Fibroblast of lung (primary cell): Measurements from ENCODE around the gene SAG. TPM values are rescaled to one million over a fixed set of nuclear protein-coding genes. Genes with fewer than 3 reads are reported as not detected.

Experiments
- DNase-seq, 2 donors: peaks; one replicate each; pipeline versions ENCODE4 v3.0.0 to v3.0.0-alpha.2; 2010; ENCODE audit warnings: low read depth in 2 of 2
- H2AFZ ChIP-seq: 2 replicates; pipeline ENCODE4 v1.5.1; 2012; ENCODE audit warnings: low read length, control low read depth, inconsistent platforms
- H3K27ac ChIP-seq: 2 replicates; pipeline ENCODE4 v1.5.1; 2011; ENCODE audit warnings: low read length, control low read depth; ENCODE audit not compliant: insufficient read depth
- H3K27me3 ChIP-seq: 2 replicates; pipeline ENCODE4 v1.5.1; 2011; ENCODE audit warnings: mild to moderate bottlenecking, low read length; ENCODE audit not compliant: control insufficient read depth, insufficient read depth
- H3K36me3 ChIP-seq: 2 replicates; pipeline ENCODE4 v1.5.1; 2011; ENCODE audit warnings: low read length; ENCODE audit not compliant: control insufficient read depth, insufficient read depth
- H3K4me1 ChIP-seq: 2 replicates; pipeline ENCODE4 v1.5.1; 2011; ENCODE audit warnings: low read length; ENCODE audit not compliant: control insufficient read depth, insufficient read depth; ENCODE audit errors: extremely low read depth
- H3K4me2 ChIP-seq: 2 replicates; pipeline ENCODE4 v1.5.1; 2011; ENCODE audit warnings: low read length, control low read depth; ENCODE audit not compliant: insufficient read depth; ENCODE audit errors: extremely low read depth
- H3K4me3 ChIP-seq, 4 experiments: fragments of 200-600 bp in 1 of 4; sonication (generic) in 1 of 4; replicated peaks in 1 of 4; 2 replicates each; pipeline ENCODE4 v1.5.1; 2011 to 2016; ENCODE audit warnings: low read length in 4 of 4, low read depth in 3 of 4, mild to moderate bottlenecking in 3 of 4, control low read depth in 2 of 4, inconsistent platforms in 1 of 4, mixed read lengths in 1 of 4; ENCODE audit not compliant: insufficient read depth in 1 of 4; ENCODE audit errors: control extremely low read depth in 1 of 4
- H3K79me2 ChIP-seq: 2 replicates; pipeline ENCODE4 v1.5.1; 2012; ENCODE audit warnings: mild to moderate bottlenecking, low read length, inconsistent platforms; ENCODE audit not compliant: control insufficient read depth, insufficient read depth
- H3K9ac ChIP-seq: 2 replicates; pipeline ENCODE4 v1.5.1; 2011; ENCODE audit warnings: mild to moderate bottlenecking, low read length, control low read depth; ENCODE audit not compliant: insufficient read depth
- H3K9me3 ChIP-seq: 2 replicates; pipeline ENCODE4 v1.5.1; 2012; ENCODE audit warnings: low read depth, low read length; ENCODE audit not compliant: control insufficient read depth, insufficient read depth
- H4K20me1 ChIP-seq: 2 replicates; pipeline ENCODE4 v1.5.1; 2011; ENCODE audit warnings: low read length; ENCODE audit not compliant: control insufficient read depth, insufficient read depth; ENCODE audit errors: extremely low read depth
- EZH2 ChIP-seq: IDR thresholded peaks from 2 replicates; pipeline ENCODE4 v1.5.1; 2012; ENCODE audit warnings: low read length, control low read depth, mild to moderate bottlenecking; ENCODE audit errors: missing control alignments
- polyA plus RNA-seq, 2 donors: library from polyadenylated mRNA; depleted of rRNA in 1 of 2; stranded (reverse) in 1 of 2; unstranded in 1 of 2; fragments of >200 nt; gene quantifications; 2 replicates each; pipeline ENCODE4 v1.2.1, GENCODE V29; 2011 to 2012; ENCODE audit warnings: missing spikeins in 1 of 2
- total RNA-seq: library from RNA; depleted of rRNA; stranded (reverse); fragments of >200 nt; gene quantifications from 2 replicates; pipeline ENCODE4 v1.2.1, GENCODE V29; 2014
- TF ChIP-seq, protein P1 (sequence below), 2 donors: IDR thresholded peaks in 1 of 2; conservative IDR thresholded peaks in 1 of 2; 1 replicate in 1 of 2; 2 replicates in 1 of 2; pipeline ENCODE4 v1.5.1; 2011 to 2012; ENCODE audit warnings: low read length in 2 of 2, control low read depth in 1 of 2, inconsistent platforms in 1 of 2, low read depth in 1 of 2, mild to moderate bottlenecking in 1 of 2

The SAG gene
- total and polyA plus RNA-seq, 2 donors (not counting 1 experiment from before 2014, with no cell fraction given) = not detected

DNA sequence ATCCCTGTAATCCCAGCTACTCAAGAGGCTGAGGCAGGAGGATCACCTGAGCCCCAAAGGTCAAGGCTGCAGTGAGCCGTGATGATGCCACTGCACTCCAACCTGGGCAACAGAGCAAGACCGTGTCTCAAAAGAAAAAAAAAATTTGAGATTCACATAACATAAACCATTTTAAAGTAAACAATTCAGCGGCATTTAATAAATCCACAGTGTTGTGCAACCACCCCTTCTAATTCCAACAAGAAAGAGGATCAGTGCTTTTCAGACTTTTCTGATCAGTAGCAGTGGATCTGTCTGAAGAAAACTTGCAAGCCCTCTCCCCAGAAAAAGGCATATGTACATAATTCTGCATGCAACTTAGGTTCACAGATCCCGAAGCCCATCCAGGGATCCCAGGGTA, 7.2 kb upstream of the SAG start:
- Histone ChIP-seq H2AFZ (no peak overlapping the region), H3K9me3 (no peaks in the 10 kb centered on the region), H3K4me2 (no peak overlapping the region), H3K36me3 (peaks cover 3% of the 10 kb centered on the region), H4K20me1 (no peaks in the 10 kb centered on the region), H3K27me3 (no peaks in the 10 kb centered on the region), H3K4me3 (no peak overlapping the region), H3K9ac (no peak overlapping the region), H3K4me1 (no peaks in the 10 kb centered on the region), H3K79me2 (no peaks in the 10 kb centered on the region), H3K27ac (no peak overlapping the region)
- DNase-seq = peak in 1 of 2 donors; percentile 58
- TF ChIP-seq, protein P1, sequence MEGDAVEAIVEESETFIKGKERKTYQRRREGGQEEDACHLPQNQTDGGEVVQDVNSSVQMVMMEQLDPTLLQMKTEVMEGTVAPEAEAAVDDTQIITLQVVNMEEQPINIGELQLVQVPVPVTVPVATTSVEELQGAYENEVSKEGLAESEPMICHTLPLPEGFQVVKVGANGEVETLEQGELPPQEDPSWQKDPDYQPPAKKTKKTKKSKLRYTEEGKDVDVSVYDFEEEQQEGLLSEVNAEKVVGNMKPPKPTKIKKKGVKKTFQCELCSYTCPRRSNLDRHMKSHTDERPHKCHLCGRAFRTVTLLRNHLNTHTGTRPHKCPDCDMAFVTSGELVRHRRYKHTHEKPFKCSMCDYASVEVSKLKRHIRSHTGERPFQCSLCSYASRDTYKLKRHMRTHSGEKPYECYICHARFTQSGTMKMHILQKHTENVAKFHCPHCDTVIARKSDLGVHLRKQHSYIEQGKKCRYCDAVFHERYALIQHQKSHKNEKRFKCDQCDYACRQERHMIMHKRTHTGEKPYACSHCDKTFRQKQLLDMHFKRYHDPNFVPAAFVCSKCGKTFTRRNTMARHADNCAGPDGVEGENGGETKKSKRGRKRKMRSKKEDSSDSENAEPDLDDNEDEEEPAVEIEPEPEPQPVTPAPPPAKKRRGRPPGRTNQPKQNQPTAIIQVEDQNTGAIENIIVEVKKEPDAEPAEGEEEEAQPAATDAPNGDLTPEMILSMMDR (conservative IDR thresholded peaks at IDR 0.05 in 1 of 2, IDR thresholded peaks at IDR 0.05 in 1 of 2; ENCODE audit: low read depth in 1 of 2, low read length in 2 of 2) = no peak
- TF ChIP-seq EZH2 = no peak

- H3K79me2 ChIP-seq = no peaks in the 10 kb centered on the region
- no peaks in the 10 kb centered on the region for H4K20me1 ChIP-seq
- H3K27ac ChIP-seq = no peak overlapping the region
- H3K27me3 ChIP-seq = no peaks in the 10 kb centered on the region
- no peaks in the 10 kb centered on the region for H3K36me3 ChIP-seq
- DNase-seq = no peak
- no peak for TF ChIP-seq EZH2
- TF ChIP-seq, protein P1 (conservative IDR thresholded peaks at IDR 0.05 in 1 of 2, IDR thresholded peaks at IDR 0.05 in 1 of 2; ENCODE audit: low read depth in 1 of 2, low read length in 2 of 2) = no peak
- H3K4me1 ChIP-seq = no peaks in the 10 kb centered on the region
- no peaks in the 10 kb centered on the region for H3K9me3 ChIP-seq
- no peak overlapping the region for H2AFZ ChIP-seq
- no peak overlapping the region for H3K9ac ChIP-seq
- H3K4me2 ChIP-seq = no peak overlapping the region
- H3K4me3 ChIP-seq = no peak overlapping the region
Observed at GRCh38 chr2:233301248-233301647, 6.4 kb upstream of the SAG start.

DNA sequence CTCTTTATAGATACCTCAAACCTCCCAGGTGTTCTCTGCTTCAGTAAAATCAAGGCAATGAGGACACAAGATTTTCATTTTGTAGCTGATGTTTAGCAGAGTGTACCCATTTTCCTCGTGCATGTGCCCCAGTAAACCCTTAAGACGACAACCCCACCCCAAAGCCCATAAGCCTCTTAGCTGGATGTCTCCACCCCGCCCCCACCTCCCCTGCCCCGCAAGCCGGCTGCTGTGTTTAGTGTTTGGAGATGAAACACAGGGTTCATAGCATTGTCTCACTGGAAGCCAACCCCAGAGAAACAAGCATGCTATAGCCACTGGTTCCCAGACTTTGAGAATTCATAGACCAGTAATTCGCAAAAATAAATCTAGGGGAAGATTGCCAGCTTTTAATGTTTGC, 5.8 kb upstream of the SAG start:
- no peak overlapping the region for H3K9ac ChIP-seq
- H4K20me1 ChIP-seq = no peaks in the 10 kb centered on the region
- H3K79me2 ChIP-seq = no peaks in the 10 kb centered on the region
- DNase-seq = peak in 1 of 2 donors; percentile 37
- H2AFZ ChIP-seq = no peak overlapping the region
- H3K4me2 ChIP-seq = no peak overlapping the region
- no peaks in the 10 kb centered on the region for H3K36me3 ChIP-seq
- H3K9me3 ChIP-seq = no peaks in the 10 kb centered on the region
- H3K27me3 ChIP-seq = no peaks in the 10 kb centered on the region
- TF ChIP-seq, protein P1 (conservative IDR thresholded peaks at IDR 0.05 in 1 of 2, IDR thresholded peaks at IDR 0.05 in 1 of 2; ENCODE audit: low read depth in 1 of 2, low read length in 2 of 2) = no peak
- no peak for TF ChIP-seq EZH2
- no peaks in the 10 kb centered on the region for H3K4me1 ChIP-seq
- no peak overlapping the region for H3K4me3 ChIP-seq
- no peak overlapping the region for H3K27ac ChIP-seq
